Kidney epithelial cell (primary cell): ENCODE results near the gene SNN. TPM values are rescaled to one million over a fixed set of nuclear protein-coding genes. Genes with fewer than 3 reads are reported as not detected.
A peak's percentile ranks its signal among the peaks of the same experiment; 100 is the strongest.

ENCODE experiments used
- DNase-seq: peaks from one replicate; pipeline ENCODE4 v3.0.0-alpha.2; 2010; ENCODE audit warnings: low read depth
- H3K27me3 ChIP-seq: 2 replicates; pipeline ENCODE4 v1.6.0; 2011; ENCODE audit warnings: low read length; ENCODE audit not compliant: control insufficient read depth, insufficient read depth
- H3K36me3 ChIP-seq: 2 replicates; pipeline ENCODE4 v1.5.1; 2011; ENCODE audit warnings: low read length; ENCODE audit not compliant: control insufficient read depth, insufficient read depth
- H3K4me3 ChIP-seq: 2 replicates; pipeline ENCODE4 v1.5.1; 2011; ENCODE audit warnings: low read depth, mild to moderate bottlenecking, control low read depth, low read length
- CTCF ChIP-seq: IDR thresholded peaks from 2 replicates; pipeline ENCODE4 v1.5.1; 2011; ENCODE audit warnings: mild to moderate bottlenecking, moderate library complexity, low read length, control low read depth, inconsistent platforms; ENCODE audit not compliant: insufficient read depth, poor library complexity, severe bottlenecking
- total RNA-seq: library from RNA; depleted of rRNA; stranded (reverse); fragments of >200 nt; gene quantifications from 2 replicates; pipeline ENCODE4 v1.2.3, GENCODE V29; 2015

Gene SNN
- total RNA-seq = 31.0 and 32.9 TPM in 2 replicates

GRCh38 chr16:11667824-11668622 lies at the start of gene SNN:
SNN (plus strand) TSS chr16:11668455; CDS start chr16:11676060, 7,605 bp downstream.
- H3K36me3 ChIP-seq = no peaks in the 10 kb centered on the region
- no peaks in the 10 kb centered on the region for H3K27me3 ChIP-seq
- DNase-seq = peak; percentile 23
- TF ChIP-seq CTCF = no peak
- H3K4me3 ChIP-seq = peak within 1 kb of the TSS; percentile 83

- no peaks in the 10 kb centered on the region for H3K36me3 ChIP-seq
- no peak for TF ChIP-seq CTCF
- no peak for DNase-seq
- no peak overlapping the region for H3K4me3 ChIP-seq
- no peaks in the 10 kb centered on the region for H3K27me3 ChIP-seq
These were observed 48.9 kb upstream of the SNN start for GRCh38 chr16:11619327-11619851.

GRCh38 chr16:11620243-11621003 lies 47.8 kb upstream of the SNN start:
- TF ChIP-seq CTCF = no peak
- Histone ChIP-seq H3K4me3 (no peak overlapping the region), H3K36me3 (no peaks in the 10 kb centered on the region), H3K27me3 (no peaks in the 10 kb centered on the region)
- no peak for DNase-seq

- Histone ChIP-seq H3K4me3 (no peak overlapping the region), H3K27me3 (no peaks in the 10 kb centered on the region), H3K36me3 (no peaks in the 10 kb centered on the region)
- DNase-seq = no peak
- TF ChIP-seq CTCF = no peak
These were observed 46.7 kb upstream of the SNN start for GRCh38 chr16:11621539-11621919.

- H3K4me3 ChIP-seq = no peak overlapping the region
- H3K36me3 ChIP-seq = no peaks in the 10 kb centered on the region
- no peak for DNase-seq
- H3K27me3 ChIP-seq = no peaks in the 10 kb centered on the region
- no peak for TF ChIP-seq CTCF
These were observed 46.2 kb upstream of the SNN start for GRCh38 chr16:11621920-11622651.
